CD4-positive, alpha-beta T cell treated with Interleukin-4 for 4 hours (primary cell): Measurements from ENCODE around the gene DIAPH1.

Experiments
- DNase-seq: peaks from one replicate; pipeline ENCODE4 v3.0.0-alpha.2; 2020

Gene DIAPH1

GRCh38 chr5:141476132-141476911 is 142.5 kb downstream of the DIAPH1 start:
- DNase-seq, result no peak

DNA sequence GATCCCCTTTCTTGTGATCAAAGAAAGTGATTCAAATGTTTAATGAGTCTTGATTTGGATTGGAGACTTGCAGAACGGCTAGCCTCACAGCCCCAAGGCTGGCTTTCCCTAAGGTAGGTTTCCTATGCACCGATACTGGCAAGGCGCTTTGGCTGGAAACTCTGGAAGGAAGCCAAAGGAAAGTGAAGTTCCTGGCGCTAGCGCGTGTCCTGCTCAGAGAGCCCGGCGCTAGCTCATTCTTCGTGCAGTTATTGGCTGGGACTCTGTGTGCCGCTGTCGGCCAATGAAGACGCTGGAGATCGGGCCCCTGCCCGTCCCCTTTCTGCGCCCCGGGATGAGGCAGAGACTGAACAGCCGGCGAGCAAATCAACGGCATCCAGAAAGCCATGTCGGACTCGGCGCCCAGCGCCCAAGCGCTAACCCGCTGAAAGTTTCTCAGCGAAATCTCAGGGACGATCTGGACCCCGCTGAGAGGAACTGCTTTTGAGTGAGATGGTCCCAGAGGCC is 143.1 kb downstream of the DIAPH1 start, which contains the start of gene PCDHGC3:
Gene PCDHGC3, plus strand, starts transcription at position 342 of the 507 bp plus-strand sequence. Its CDS starts 151 bp downstream, at position 493.
- DNase-seq, result peak; percentile 4

- no peak for DNase-seq
These were observed 153.4 kb downstream of the DIAPH1 start for GRCh38 chr5:141465351-141465750.
